SK-N-SH (cell line): ENCODE data around the gene POU2AF2. TPM values are rescaled to one million over a fixed set of nuclear protein-coding genes. Genes with fewer than 3 reads are reported as not detected.

Experiments used
- CTCF ChIA-PET: fragments of 300-600, 350-600 bp; formaldehyde crosslinking; extraction: SDS; loops from one replicate; lab custom pipeline; 2021; lab: Yijun Ruan, JAX
- POLR2A ChIA-PET: fragments of 350-600 bp; sonication (Branson Sonifier 250); formaldehyde crosslinking; extraction: SDS; loops from one replicate; lab custom pipeline; 2020; ENCODE audit warnings: antibody characterized with exemption, inconsistent platforms; lab: Yijun Ruan, JAX
- DNase-seq: peaks from one replicate; pipeline ENCODE4 v3.0.0; 2012
- H2AFZ ChIP-seq: fragments of 200-600 bp; sonication (generic); 2 replicates; pipeline ENCODE4 v1.8.1; 2016; ENCODE audit warnings: antibody characterized with exemption, mild to moderate bottlenecking, low read depth
- H3F3A ChIP-seq: fragments of 200-600 bp; sonication (generic); replicated peaks from 2 replicates; pipeline ENCODE3; 2016; ENCODE audit warnings: antibody characterized with exemption, mild to moderate bottlenecking; ENCODE audit not compliant: insufficient read depth
- H3K27ac ChIP-seq, 2 experiments: fragments of 200-500 bp in 1 of 2; fragments of 200-600 bp in 1 of 2; sonication (Bioruptor generic) in 1 of 2; sonication (generic), shearing (Covaris generic) in 1 of 2; 2 replicates each; pipeline versions ENCODE4 v1.5.1 to v1.6.1; 2014 to 2016; ENCODE audit warnings: low read depth in 2 of 2, inconsistent platforms in 1 of 2, low read length in 1 of 2, mild to moderate bottlenecking in 1 of 2, mixed read lengths in 1 of 2
- H3K27me3 ChIP-seq: fragments of 200-600 bp; sonication (generic), shearing (Covaris generic); 2 replicates; pipeline ENCODE4 v1.6.1; 2016; ENCODE audit warnings: mixed run types; ENCODE audit not compliant: insufficient read depth
- H3K36me3 ChIP-seq, 2 experiments: fragments of 200-500 bp in 1 of 2; fragments of 200-600 bp in 1 of 2; sonication (Bioruptor generic) in 1 of 2; sonication (generic) in 1 of 2; replicated peaks in 1 of 2; 2 replicates each; pipeline versions ENCODE3 to v1.5.1; 2014 to 2016; ENCODE audit warnings: low read length in 1 of 2, mild to moderate bottlenecking in 1 of 2; ENCODE audit not compliant: insufficient read depth in 2 of 2, control insufficient read depth in 1 of 2
- H3K4me1 ChIP-seq, 2 experiments: fragments of 200-500 bp in 1 of 2; fragments of 200-600 bp in 1 of 2; sonication (Bioruptor generic) in 1 of 2; sonication (generic), shearing (Covaris generic) in 1 of 2; 2 replicates each; pipeline versions ENCODE4 v1.5.1 to v1.6.1; 2014 to 2016; ENCODE audit warnings: low read depth in 1 of 2, low read length in 1 of 2, mixed run types in 1 of 2; ENCODE audit not compliant: insufficient read depth in 2 of 2, control insufficient read depth in 1 of 2
- H3K4me2 ChIP-seq: fragments of 200-600 bp; sonication (generic), shearing (Covaris generic); 2 replicates; pipeline ENCODE4 v1.6.1; 2017; ENCODE audit warnings: mixed run types
- H3K4me3 ChIP-seq, 2 experiments: fragments of 200-500 bp in 1 of 2; fragments of 200-600 bp in 1 of 2; sonication (Bioruptor generic) in 1 of 2; sonication (generic), shearing (Covaris generic) in 1 of 2; 2 replicates each; pipeline versions ENCODE4 v1.5.1 to v1.8.1; 2014 to 2016; ENCODE audit warnings: low read depth in 2 of 2, inconsistent platforms in 1 of 2, low read length in 1 of 2, mild to moderate bottlenecking in 1 of 2, mixed read lengths in 1 of 2, moderate library complexity in 1 of 2
- H3K79me2 ChIP-seq: fragments of 200-600 bp; sonication (generic); 2 replicates; pipeline ENCODE4 v1.8.1; 2017; ENCODE audit warnings: mild to moderate bottlenecking; ENCODE audit not compliant: insufficient read depth
- H3K9ac ChIP-seq: fragments of 200-600 bp; sonication (generic); 2 replicates; pipeline ENCODE4 v1.6.1; 2017; ENCODE audit warnings: mixed run types
- H3K9me2 ChIP-seq: fragments of 200-600 bp; sonication (generic); 2 replicates; pipeline ENCODE4 v1.6.1; 2017; ENCODE audit warnings: mixed run types
- H3K9me3 ChIP-seq: fragments of 200-600 bp; sonication (generic); 2 replicates; pipeline ENCODE4 v1.6.1; 2017; ENCODE audit warnings: mixed run types, mild to moderate bottlenecking, moderate library complexity
- H4K20me1 ChIP-seq: fragments of 200-600 bp; sonication (generic); 2 replicates; pipeline ENCODE4 v1.6.1; 2017; ENCODE audit warnings: mild to moderate bottlenecking, mixed run types; ENCODE audit not compliant: insufficient read depth
- CHD2 ChIP-seq: fragments of 150-350 bp; IDR thresholded peaks from 2 replicates; pipeline ENCODE4 v1.6.1; 2018; ENCODE audit warnings: low read length; ENCODE audit not compliant: partially characterized antibody
- FOSL2 ChIP-seq: IDR thresholded peaks from 2 replicates; pipeline ENCODE4 v1.4.0; 2012; ENCODE audit warnings: low read depth, mild to moderate bottlenecking, moderate library complexity, borderline replicate concordance
- FOXM1 ChIP-seq: IDR thresholded peaks from 2 replicates; pipeline ENCODE4 v1.4.0; 2012; ENCODE audit warnings: low read depth, mild to moderate bottlenecking
- GABPA ChIP-seq: IDR thresholded peaks from 2 replicates; pipeline ENCODE4 v1.4.0; 2012; ENCODE audit warnings: low read depth, mild to moderate bottlenecking
- GATA2 ChIP-seq: sonication (generic); formaldehyde crosslinking; IDR thresholded peaks from 2 replicates; pipeline ENCODE4 v1.5.0; 2020; ENCODE audit warnings: mild to moderate bottlenecking, missing genetic modification reagents
- MEF2A ChIP-seq: IDR thresholded peaks from 2 replicates; pipeline ENCODE4 v1.4.0; 2012; ENCODE audit warnings: low read depth, borderline replicate concordance
- MXI1 ChIP-seq: IDR thresholded peaks from 2 replicates; pipeline ENCODE4 v1.6.1; 2012; ENCODE audit warnings: mild to moderate bottlenecking, low read depth, low read length, improper control_type of control experiment
- NFIC ChIP-seq: IDR thresholded peaks from 2 replicates; pipeline ENCODE4 v1.4.0; 2012; ENCODE audit warnings: borderline replicate concordance
- NRF1 ChIP-seq: IDR thresholded peaks from 2 replicates; pipeline ENCODE4 v1.6.1; 2012; ENCODE audit warnings: low read depth, mild to moderate bottlenecking, low read length
- PBX3 ChIP-seq: IDR thresholded peaks from 2 replicates; pipeline ENCODE4; 2012
- RFX5 ChIP-seq: IDR thresholded peaks from 2 replicates; pipeline ENCODE4 v1.6.1; 2012; ENCODE audit warnings: mild to moderate bottlenecking, improper control_type of control experiment, low read length
- SIN3A ChIP-seq: IDR thresholded peaks from 2 replicates; pipeline ENCODE4 v1.6.1; 2012; ENCODE audit warnings: low read depth, mild to moderate bottlenecking, low read length, moderate library complexity, borderline replicate concordance
- TCF12 ChIP-seq: IDR thresholded peaks from 2 replicates; pipeline ENCODE4 v1.4.0; 2012
- TEAD4 ChIP-seq: IDR thresholded peaks from 2 replicates; pipeline ENCODE4 v1.4.0; 2012; ENCODE audit warnings: mild to moderate bottlenecking, borderline replicate concordance; ENCODE audit not compliant: insufficient read depth
- WGBS: methylation state at CpG from one replicate; pipeline ENCODE4 v1.1.6; 2017; ENCODE audit warnings: low lambda C conversion rate; 5-methylcytosine and 5-hydroxymethylcytosine counted together
- polyA plus RNA-seq, 3 experiments: library from polyadenylated mRNA; depleted of rRNA; stranded (reverse); fragments of >200 nt; gene quantifications; 2 replicates each; pipeline ENCODE4 v1.2.3, GENCODE V29; 2012
- TF ChIP-seq, protein P1 (sequence below): fragments of 150-350 bp; IDR thresholded peaks from 2 replicates; pipeline ENCODE4 v1.6.1; 2017; ENCODE audit warnings: antibody characterized with exemption, low read length, low read depth, borderline replicate concordance
- TF ChIP-seq, protein P2 (sequence below): fragments of 200-600 bp; sonication (generic); IDR thresholded peaks from 2 replicates; pipeline ENCODE4 v1.6.1; 2017; ENCODE audit warnings: antibody characterized with exemption, mild to moderate bottlenecking, moderate library complexity
- TF ChIP-seq, protein P3 (sequence below): IDR thresholded peaks from 2 replicates; pipeline ENCODE4 v1.4.0; 2012; ENCODE audit warnings: low read depth

Gene POU2AF2
- polyA plus RNA-seq, 1 of the 3 experiments (the other 2 are of a cell fraction), result 0.15 TPM

GRCh38 chr11:111306321-111306720 is 60.8 kb downstream of the POU2AF2 start:
- no peak overlapping the region for H3K4me3 ChIP-seq
- no peaks in the 10 kb centered on the region for H4K20me1 ChIP-seq
- H3K4me2 ChIP-seq, result no peak overlapping the region
- H3K9me2 ChIP-seq, result no peaks in the 10 kb centered on the region
- 41% methylated on average over 5 of the region's 5 CpGs for WGBS
- no peak overlapping the region for H3K9ac ChIP-seq
- no peaks in the 10 kb centered on the region for H3K9me3 ChIP-seq
- no peaks in the 10 kb centered on the region for H3K36me3 ChIP-seq
- DNase-seq, result no peak
- H3K27me3 ChIP-seq, result peaks cover 25% of the 10 kb centered on the region; the same call in 1 of the 2 replicates
- no peaks in the 10 kb centered on the region for H3K79me2 ChIP-seq
- no peaks in the 10 kb centered on the region for H3F3A ChIP-seq
- ChIA-PET CTCF (interaction anchor here (1.3 kb wide), 1 partner anchor 123 kb away, joined by 5 read pairs; no protein-coding TSS in a partner anchor), POLR2A (no interaction called here)
- H3K4me1 ChIP-seq, result peaks cover 4 to 5% of the 10 kb centered on the region in 2 experiments; a peak in 2 of 4 replicates
- no peak overlapping the region for H2AFZ ChIP-seq
- no peak for TF ChIP-seq CHD2
- no peak for TF ChIP-seq FOXM1
- TF ChIP-seq GATA2 (CRISPR knock-in tag), result no peak
- TF ChIP-seq PBX3, result no peak
- no peak for TF ChIP-seq NRF1
- TF ChIP-seq, protein P1, sequence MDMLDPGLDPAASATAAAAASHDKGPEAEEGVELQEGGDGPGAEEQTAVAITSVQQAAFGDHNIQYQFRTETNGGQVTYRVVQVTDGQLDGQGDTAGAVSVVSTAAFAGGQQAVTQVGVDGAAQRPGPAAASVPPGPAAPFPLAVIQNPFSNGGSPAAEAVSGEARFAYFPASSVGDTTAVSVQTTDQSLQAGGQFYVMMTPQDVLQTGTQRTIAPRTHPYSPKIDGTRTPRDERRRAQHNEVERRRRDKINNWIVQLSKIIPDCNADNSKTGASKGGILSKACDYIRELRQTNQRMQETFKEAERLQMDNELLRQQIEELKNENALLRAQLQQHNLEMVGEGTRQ, result no peak
- no peak for TF ChIP-seq FOSL2
- no peak for TF ChIP-seq TCF12
- TF ChIP-seq RFX5, result no peak
- TF ChIP-seq NFIC, result no peak
- no peak for TF ChIP-seq SIN3A
- TF ChIP-seq MXI1, result no peak
- no peak for TF ChIP-seq TEAD4
- no peak for TF ChIP-seq GABPA
- TF ChIP-seq, protein P2, sequence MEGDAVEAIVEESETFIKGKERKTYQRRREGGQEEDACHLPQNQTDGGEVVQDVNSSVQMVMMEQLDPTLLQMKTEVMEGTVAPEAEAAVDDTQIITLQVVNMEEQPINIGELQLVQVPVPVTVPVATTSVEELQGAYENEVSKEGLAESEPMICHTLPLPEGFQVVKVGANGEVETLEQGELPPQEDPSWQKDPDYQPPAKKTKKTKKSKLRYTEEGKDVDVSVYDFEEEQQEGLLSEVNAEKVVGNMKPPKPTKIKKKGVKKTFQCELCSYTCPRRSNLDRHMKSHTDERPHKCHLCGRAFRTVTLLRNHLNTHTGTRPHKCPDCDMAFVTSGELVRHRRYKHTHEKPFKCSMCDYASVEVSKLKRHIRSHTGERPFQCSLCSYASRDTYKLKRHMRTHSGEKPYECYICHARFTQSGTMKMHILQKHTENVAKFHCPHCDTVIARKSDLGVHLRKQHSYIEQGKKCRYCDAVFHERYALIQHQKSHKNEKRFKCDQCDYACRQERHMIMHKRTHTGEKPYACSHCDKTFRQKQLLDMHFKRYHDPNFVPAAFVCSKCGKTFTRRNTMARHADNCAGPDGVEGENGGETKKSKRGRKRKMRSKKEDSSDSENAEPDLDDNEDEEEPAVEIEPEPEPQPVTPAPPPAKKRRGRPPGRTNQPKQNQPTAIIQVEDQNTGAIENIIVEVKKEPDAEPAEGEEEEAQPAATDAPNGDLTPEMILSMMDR, result no peak
- TF ChIP-seq MEF2A, result no peak
- TF ChIP-seq, protein P3, sequence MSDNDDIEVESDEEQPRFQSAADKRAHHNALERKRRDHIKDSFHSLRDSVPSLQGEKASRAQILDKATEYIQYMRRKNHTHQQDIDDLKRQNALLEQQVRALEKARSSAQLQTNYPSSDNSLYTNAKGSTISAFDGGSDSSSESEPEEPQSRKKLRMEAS, result no peak
- H3K27ac ChIP-seq, result no peak overlapping the region
